HCT116 (cell line): Measurements from ENCODE around the gene IQGAP3. TPM values are rescaled to one million over a fixed set of nuclear protein-coding genes. Genes with fewer than 3 reads are reported as not detected.

ENCODE experiments used
- ATAC-seq: fragments of 200-7000 bp; cut with Tn5 transposase; 2 replicates; pipeline ENCODE4 v1.9.1; 2020; ENCODE audit warnings: mild to moderate bottlenecking, moderate library complexity
- BruUV-seq: library from RNA; stranded (reverse); fragments of 400-500 nt; replicated peaks from 2 replicates; lab custom pipeline; 2021; lab: Mats Ljungman, UMichigan
- CTCF ChIA-PET: fragments of 300-600 bp; sonication (Branson Sonifier 250); formaldehyde crosslinking; loops from one replicate; lab custom pipeline; 2021; ENCODE audit warnings: antibody characterized with exemption; lab: Charles Lee
- POLR2A ChIA-PET: fragments of 300-600, 350-600 bp; sonication (Branson Sonifier 250); formaldehyde crosslinking; loops from one replicate; lab custom pipeline; 2021; ENCODE audit warnings: antibody characterized with exemption; lab: Charles Lee
- RAD21 ChIA-PET, 2 experiments: fragments of 300-600 bp; sonication (Branson Sonifier 250); formaldehyde crosslinking; loops; one replicate each; lab custom pipeline; 2023; ENCODE audit warnings: low total read pairs in 2 of 2; ENCODE audit not compliant: uncharacterized antibody in 2 of 2, unreplicated experiment in 2 of 2, low non-redundant PET in 1 of 2; lab: Charles Lee
- DNase-seq: peaks from one replicate; pipeline ENCODE4 v3.0.0-alpha.2; 2010; ENCODE audit warnings: low read depth, low spot score
- H2AFZ ChIP-seq: fragments of 200-600 bp; shearing (Covaris generic), sonication (generic); 2 replicates; pipeline ENCODE4 v1.6.1; 2017; ENCODE audit warnings: low read depth, mixed run types, mixed read lengths, antibody characterized with exemption, low read length; ENCODE audit not compliant: poor library complexity, severe bottlenecking
- H3K27ac ChIP-seq: 2 replicates; pipeline ENCODE4 v1.5.1; 2012; ENCODE audit warnings: low read depth, low read length
- H3K27me3 ChIP-seq: fragments of 200-600 bp; sonication (generic); 2 replicates; pipeline ENCODE4 v1.6.1; 2016; ENCODE audit warnings: mixed run types, low read length, mixed read lengths; ENCODE audit not compliant: insufficient read depth
- H3K36me3 ChIP-seq, 2 experiments: fragments of 200-500 bp in 1 of 2; fragments of 200-600 bp in 1 of 2; sonication (Bioruptor generic) in 1 of 2; sonication (generic) in 1 of 2; 2 replicates each; pipeline versions ENCODE4 v1.5.1 to v1.6.1; 2014 to 2016; ENCODE audit warnings: low read length in 2 of 2, inconsistent platforms in 1 of 2, mixed read lengths in 1 of 2, mixed run types in 1 of 2; ENCODE audit not compliant: insufficient read depth in 2 of 2, control insufficient read depth in 1 of 2
- H3K4me1 ChIP-seq, 2 experiments: fragments of 200-600 bp in 1 of 2; sonication (generic) in 1 of 2; 2 replicates each; pipeline versions ENCODE4 v1.5.1 to v1.6.1; 2012 to 2017; ENCODE audit warnings: low read length in 2 of 2, inconsistent platforms in 1 of 2, mild to moderate bottlenecking in 1 of 2, mixed read lengths in 1 of 2, mixed run types in 1 of 2, moderate library complexity in 1 of 2; ENCODE audit not compliant: insufficient read depth in 2 of 2, control insufficient read depth in 1 of 2
- H3K4me2 ChIP-seq: fragments of 200-600 bp; sonication (generic); 2 replicates; pipeline ENCODE4 v1.6.1; 2017; ENCODE audit warnings: mixed run types, low read length, mixed read lengths
- H3K4me3 ChIP-seq, 2 experiments: fragments of 200-600 bp in 1 of 2; sonication (generic) in 1 of 2; replicated peaks in 1 of 2; 2 replicates each; pipeline ENCODE4 v1.5.1; 2011 to 2016; ENCODE audit warnings: low read length in 2 of 2, control low read depth in 1 of 2, low read depth in 1 of 2, mild to moderate bottlenecking in 1 of 2, mixed read lengths in 1 of 2, mixed run types in 1 of 2
- H3K79me2 ChIP-seq: fragments of 200-600 bp; sonication (generic); 2 replicates; pipeline ENCODE4 v1.6.1; 2017; ENCODE audit warnings: mild to moderate bottlenecking, mixed run types, low read length, moderate library complexity, mixed read lengths; ENCODE audit not compliant: insufficient read depth
- H3K9ac ChIP-seq: fragments of 200-600 bp; sonication (generic); 2 replicates; pipeline ENCODE4 v1.6.1; 2016; ENCODE audit warnings: low read length, mixed read lengths
- H3K9me2 ChIP-seq: fragments of 200-600 bp; sonication (generic), shearing (Covaris generic); 2 replicates; pipeline ENCODE4 v1.6.1; 2017; ENCODE audit warnings: mixed run types, mild to moderate bottlenecking, moderate library complexity; ENCODE audit not compliant: insufficient read depth
- H3K9me3 ChIP-seq, 2 experiments: fragments of 200-500 bp in 1 of 2; fragments of 200-600 bp in 1 of 2; sonication (Bioruptor generic) in 1 of 2; sonication (generic) in 1 of 2; 2 replicates each; pipeline ENCODE4 v1.6.1; 2014 to 2017; ENCODE audit warnings: low read length in 2 of 2, mixed read lengths in 2 of 2, inconsistent platforms in 1 of 2, low read depth in 1 of 2, mild to moderate bottlenecking in 1 of 2, mixed run types in 1 of 2, moderate library complexity in 1 of 2; ENCODE audit not compliant: control insufficient read depth in 1 of 2, insufficient read depth in 1 of 2
- H4K20me1 ChIP-seq: fragments of 200-600 bp; sonication (generic), shearing (Covaris generic); 2 replicates; pipeline ENCODE4 v1.6.1; 2017; ENCODE audit warnings: mixed run types, mild to moderate bottlenecking, moderate library complexity; ENCODE audit not compliant: insufficient read depth
- CBX3 ChIP-seq: IDR thresholded peaks from 2 replicates; pipeline ENCODE4 v1.6.1; 2012; ENCODE audit warnings: low read depth
- CEBPB ChIP-seq: IDR thresholded peaks from 2 replicates; pipeline ENCODE4 v1.6.1; 2012; ENCODE audit warnings: low read depth
- ELF1 ChIP-seq: IDR thresholded peaks from 2 replicates; pipeline ENCODE4 v1.6.1; 2012; ENCODE audit warnings: low read depth, borderline replicate concordance
- EZH2 ChIP-seq: fragments of 200-600 bp; sonication (generic); IDR thresholded peaks from 2 replicates; pipeline ENCODE4 v1.6.1; 2017; ENCODE audit warnings: antibody characterized with exemption, mixed run types
- EZH2phosphoT487 ChIP-seq: fragments of 200-600 bp; IDR thresholded peaks from 2 replicates; pipeline ENCODE4 v1.6.1; 2018; ENCODE audit warnings: antibody characterized with exemption, borderline replicate concordance
- POLR2AphosphoS5 ChIP-seq: IDR thresholded peaks from 2 replicates; pipeline ENCODE4 v1.6.1; 2011; ENCODE audit warnings: mild to moderate bottlenecking, low read depth, low read length, moderate library complexity
- RAD21 ChIP-seq: IDR thresholded peaks from 2 replicates; pipeline ENCODE4 v1.6.1; 2012; ENCODE audit warnings: low read depth, mild to moderate bottlenecking
- YY1 ChIP-seq: IDR thresholded peaks from 2 replicates; pipeline ENCODE4 v1.6.1; 2011; ENCODE audit warnings: low read length, low read depth, moderate library complexity, mild to moderate bottlenecking; ENCODE audit not compliant: insufficient replicate concordance; ENCODE audit errors: extremely low read depth
- ZNF274 ChIP-seq: fragments of 200-500 bp; sonication (Bioruptor generic); IDR thresholded peaks from 2 replicates; pipeline ENCODE4 v1.6.1; 2014; ENCODE audit warnings: mild to moderate bottlenecking, low read depth, low read length, inconsistent platforms
- intact Hi-C: fragments of 100-400 bp; cut with micrococcal nuclease; formaldehyde crosslinking; loops from 2 replicates; pipeline ENCODE4 v1.10.0; 2022
- total RNA-seq: library from RNA; stranded (reverse); gene quantifications from one replicate; pipeline ENCODE4 v1.2.1, GENCODE V29; 2021; ENCODE audit not compliant: unreplicated experiment
- TF ChIP-seq, protein P1 (sequence below): IDR thresholded peaks from 2 replicates; pipeline ENCODE4 v1.6.1; 2012
- TF ChIP-seq, protein P2 (sequence below), 3 experiments: fragments of 200-600 bp in 1 of 3; sonication (generic) in 1 of 3; IDR thresholded peaks in 2 of 3; conservative IDR thresholded peaks in 1 of 3; 2 replicates each; pipeline ENCODE4 v1.5.1; 2012 to 2017; ENCODE audit warnings: low read depth in 2 of 3, low read length in 2 of 3, antibody characterized with exemption in 1 of 3, borderline replicate concordance in 1 of 3, control low read depth in 1 of 3, mild to moderate bottlenecking in 1 of 3, mixed read lengths in 1 of 3, mixed run types in 1 of 3, moderate library complexity in 1 of 3; ENCODE audit not compliant: insufficient read depth in 1 of 3

IQGAP3 gene
- total RNA-seq, 1 experiment from 2014 or later, result 38.8 TPM

DNA sequence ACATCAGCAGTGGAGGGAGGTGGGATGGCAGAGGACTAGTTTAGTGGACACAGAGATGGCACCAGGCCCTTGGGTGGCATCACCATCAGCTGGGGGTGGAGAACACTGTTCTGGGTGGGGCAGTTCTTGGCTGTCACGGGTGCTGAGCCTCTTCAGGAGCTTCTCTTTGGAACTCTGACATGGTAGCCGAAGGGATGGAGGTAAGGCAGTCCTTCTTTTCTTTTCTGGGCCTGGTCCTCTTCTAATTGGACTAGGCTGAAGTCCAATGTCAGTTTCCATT, 63.5 kb downstream of the IQGAP3 start (continued):
- TF ChIP-seq POLR2AphosphoS5, result no peak
- no peak for TF ChIP-seq RAD21
- TF ChIP-seq ELF1, result no peak
- no peak for TF ChIP-seq YY1
- TF ChIP-seq, protein P1, sequence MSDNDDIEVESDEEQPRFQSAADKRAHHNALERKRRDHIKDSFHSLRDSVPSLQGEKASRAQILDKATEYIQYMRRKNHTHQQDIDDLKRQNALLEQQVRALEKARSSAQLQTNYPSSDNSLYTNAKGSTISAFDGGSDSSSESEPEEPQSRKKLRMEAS, result no peak
- TF ChIP-seq, protein P2, sequence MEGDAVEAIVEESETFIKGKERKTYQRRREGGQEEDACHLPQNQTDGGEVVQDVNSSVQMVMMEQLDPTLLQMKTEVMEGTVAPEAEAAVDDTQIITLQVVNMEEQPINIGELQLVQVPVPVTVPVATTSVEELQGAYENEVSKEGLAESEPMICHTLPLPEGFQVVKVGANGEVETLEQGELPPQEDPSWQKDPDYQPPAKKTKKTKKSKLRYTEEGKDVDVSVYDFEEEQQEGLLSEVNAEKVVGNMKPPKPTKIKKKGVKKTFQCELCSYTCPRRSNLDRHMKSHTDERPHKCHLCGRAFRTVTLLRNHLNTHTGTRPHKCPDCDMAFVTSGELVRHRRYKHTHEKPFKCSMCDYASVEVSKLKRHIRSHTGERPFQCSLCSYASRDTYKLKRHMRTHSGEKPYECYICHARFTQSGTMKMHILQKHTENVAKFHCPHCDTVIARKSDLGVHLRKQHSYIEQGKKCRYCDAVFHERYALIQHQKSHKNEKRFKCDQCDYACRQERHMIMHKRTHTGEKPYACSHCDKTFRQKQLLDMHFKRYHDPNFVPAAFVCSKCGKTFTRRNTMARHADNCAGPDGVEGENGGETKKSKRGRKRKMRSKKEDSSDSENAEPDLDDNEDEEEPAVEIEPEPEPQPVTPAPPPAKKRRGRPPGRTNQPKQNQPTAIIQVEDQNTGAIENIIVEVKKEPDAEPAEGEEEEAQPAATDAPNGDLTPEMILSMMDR (IDR thresholded peaks at IDR 0.05 in 2 of 3, conservative IDR thresholded peaks at IDR 0.05 in 1 of 3; ENCODE audit: borderline replicate concordance in 1 of 3, insufficient read depth in 1 of 3, low read depth in 2 of 3, low read length in 2 of 3), result no peak
- TF ChIP-seq, all 23 proteins: peak for 0

DNA sequence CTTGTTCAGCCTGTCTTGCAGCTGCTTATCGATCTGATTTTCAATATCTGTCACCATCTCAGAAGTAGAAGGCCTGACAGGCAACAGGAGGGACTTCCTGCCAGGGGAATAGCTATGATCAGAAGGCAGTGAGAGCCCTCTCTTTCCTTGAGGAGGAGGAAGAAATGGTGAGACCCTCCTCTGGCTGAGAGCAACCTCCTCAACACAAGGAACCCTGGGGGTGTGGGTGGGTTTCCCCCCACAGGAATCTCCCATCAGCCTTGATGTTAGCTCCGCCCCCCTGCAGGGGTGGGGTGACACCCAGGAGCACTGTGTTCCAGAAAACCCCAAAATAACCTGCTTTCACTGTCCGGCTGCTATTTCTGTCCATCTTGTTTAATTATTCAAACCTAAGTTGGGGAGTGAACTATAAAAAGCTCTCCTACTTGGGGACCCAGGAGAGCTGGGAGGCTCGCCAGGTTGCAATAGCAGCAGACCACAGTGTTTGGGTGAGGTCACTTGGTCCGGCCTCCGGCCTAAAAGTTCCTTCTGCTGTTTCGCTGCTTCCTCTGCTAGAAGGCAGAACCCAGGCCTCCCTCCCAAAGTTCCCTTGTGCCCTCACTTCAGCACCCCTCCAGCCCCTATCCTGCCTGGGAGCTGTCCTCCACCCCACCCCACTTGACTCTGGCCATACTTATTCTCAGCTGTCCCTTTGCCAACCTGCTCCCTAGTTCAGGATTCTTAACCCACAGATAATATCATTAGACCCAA, 64.0 kb downstream of the IQGAP3 start:
- no peaks in the 10 kb centered on the region for H3K27me3 ChIP-seq
- H3K9ac ChIP-seq, result no peak overlapping the region
- H3K79me2 ChIP-seq, result no peaks in the 10 kb centered on the region
- no peaks in the 10 kb centered on the region for H3K9me3 ChIP-seq
- TF ChIP-seq CEBPB, result no peak
- TF ChIP-seq EZH2phosphoT487, result no peak
- no peak for TF ChIP-seq EZH2
- TF ChIP-seq CBX3, result no peak
- no peak for TF ChIP-seq RAD21
- no peak for TF ChIP-seq ZNF274
- TF ChIP-seq POLR2AphosphoS5, result no peak
- TF ChIP-seq YY1, result no peak
- TF ChIP-seq ELF1, result no peak
- H2AFZ ChIP-seq, result no peak overlapping the region
- no peaks in the 10 kb centered on the region for H3K36me3 ChIP-seq
- H3K4me3 ChIP-seq, result no peak overlapping the region
- ChIA-PET RAD21 (no interaction called here), CTCF (no interaction called here), POLR2A (no interaction called here)
- no peaks in the 10 kb centered on the region for H3K9me2 ChIP-seq
- no peak overlapping the region for H3K27ac ChIP-seq
- no TSS peak for BruUV-seq
- intact Hi-C loops, result loop anchor here (10.0 kb wide), 1 partner anchor 236 kb away; the partner anchor contains the start of gene MRPL24
- H3K4me2 ChIP-seq, result no peak overlapping the region
- ATAC-seq (no peak), DNase-seq (no peak)
- peaks cover 21 to 40% of the 10 kb centered on the region in 2 experiments for H3K4me1 ChIP-seq
- no peaks in the 10 kb centered on the region for H4K20me1 ChIP-seq
